ENCODE results near the gene RFX5.

The RFX5 gene

GRCh38 chr1:151325231-151325630, 21.8 kb downstream of the RFX5 start:
- DNase-seq (ENCODE audit: low spot score), result no peak

GRCh38 chr1:151324390-151324930, 22.6 kb downstream of the RFX5 start:
- DNase-seq (ENCODE audit: low spot score), result no peak

GRCh38 chr1:151318975-151319374, 28.1 kb downstream of the RFX5 start:
- DNase-seq (ENCODE audit: low spot score), result no peak

- no peak for DNase-seq (ENCODE audit: low spot score)
Observed at GRCh38 chr1:151315565-151316235, 31.4 kb downstream of the RFX5 start.

GRCh38 chr1:151314137-151314875, 32.7 kb downstream of the RFX5 start:
- DNase-seq (ENCODE audit: low spot score), result no peak

GRCh38 chr1:151313501-151313900, 33.6 kb downstream of the RFX5 start:
- no peak for DNase-seq (ENCODE audit: low spot score)

- no peak for DNase-seq (ENCODE audit: low spot score)
Observed at GRCh38 chr1:151312826-151313225, 34.2 kb downstream of the RFX5 start.

GRCh38 chr1:151312411-151312810, 34.6 kb downstream of the RFX5 start:
- DNase-seq (ENCODE audit: low spot score), result no peak

GRCh38 chr1:151311589-151312331, 35.3 kb downstream of the RFX5 start:
- no peak for DNase-seq (ENCODE audit: low spot score)

- no peak for DNase-seq (ENCODE audit: low spot score)
Observed at GRCh38 chr1:151311011-151311410, 36.0 kb downstream of the RFX5 start.

- no peak for DNase-seq (ENCODE audit: low spot score)
Observed at GRCh38 chr1:151309811-151310323, 37.2 kb downstream of the RFX5 start.

- no peak for DNase-seq (ENCODE audit: low spot score)
Observed at GRCh38 chr1:151294742-151295462, 52.1 kb downstream of the RFX5 start.

GRCh38 chr1:151293093-151293492, 54.0 kb downstream of the RFX5 start:
- DNase-seq (ENCODE audit: low spot score), result no peak

GRCh38 chr1:151292207-151293030, 54.6 kb downstream of the RFX5 start:
- DNase-seq (ENCODE audit: low spot score), result no peak

GRCh38 chr1:151290709-151291303, 56.2 kb downstream of the RFX5 start:
- DNase-seq (ENCODE audit: low spot score), result no peak

Small RNA genes within 50 kb of the gene (small RNA-seq; reads per million reads assigned to genes)
- 0.05 to 5.0 reads per million in 2 experiments for gene RN7SL444P
